ENCODE measurements around the gene USP9X. TPM values are rescaled to one million over a fixed set of nuclear protein-coding genes. Genes with fewer than 3 reads are reported as not detected.
"Not testable (repeated sequence)": the region's sequence is repeated elsewhere in the genome, so short reads cannot be mapped to it uniquely, and the experiment has no call there.

Gene USP9X
- polyA plus RNA-seq, 12 donors = 38.8 to 61.9 (median 53.1) TPM; not detected in 1

DNA sequence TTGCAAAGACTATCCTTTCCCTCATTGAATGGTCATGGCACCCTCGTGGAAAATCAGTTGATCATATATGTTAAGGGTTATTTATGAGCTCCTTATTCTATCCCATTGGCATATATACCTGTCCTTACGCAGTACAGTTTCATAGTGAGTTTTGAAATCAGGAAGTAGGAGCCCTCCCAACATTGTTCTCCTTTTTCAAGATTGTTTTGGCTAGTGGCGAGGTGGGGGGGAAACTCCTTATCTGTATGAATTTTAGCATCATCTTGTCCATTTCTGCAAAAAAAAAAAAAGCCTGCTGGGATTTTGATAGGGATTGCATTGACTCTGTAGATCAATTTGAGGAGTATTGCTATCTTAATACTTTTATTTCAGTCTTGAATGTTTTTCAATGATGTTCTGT lies 2.5 kb upstream of the USP9X start:
- no peak for DNase-seq

DNA sequence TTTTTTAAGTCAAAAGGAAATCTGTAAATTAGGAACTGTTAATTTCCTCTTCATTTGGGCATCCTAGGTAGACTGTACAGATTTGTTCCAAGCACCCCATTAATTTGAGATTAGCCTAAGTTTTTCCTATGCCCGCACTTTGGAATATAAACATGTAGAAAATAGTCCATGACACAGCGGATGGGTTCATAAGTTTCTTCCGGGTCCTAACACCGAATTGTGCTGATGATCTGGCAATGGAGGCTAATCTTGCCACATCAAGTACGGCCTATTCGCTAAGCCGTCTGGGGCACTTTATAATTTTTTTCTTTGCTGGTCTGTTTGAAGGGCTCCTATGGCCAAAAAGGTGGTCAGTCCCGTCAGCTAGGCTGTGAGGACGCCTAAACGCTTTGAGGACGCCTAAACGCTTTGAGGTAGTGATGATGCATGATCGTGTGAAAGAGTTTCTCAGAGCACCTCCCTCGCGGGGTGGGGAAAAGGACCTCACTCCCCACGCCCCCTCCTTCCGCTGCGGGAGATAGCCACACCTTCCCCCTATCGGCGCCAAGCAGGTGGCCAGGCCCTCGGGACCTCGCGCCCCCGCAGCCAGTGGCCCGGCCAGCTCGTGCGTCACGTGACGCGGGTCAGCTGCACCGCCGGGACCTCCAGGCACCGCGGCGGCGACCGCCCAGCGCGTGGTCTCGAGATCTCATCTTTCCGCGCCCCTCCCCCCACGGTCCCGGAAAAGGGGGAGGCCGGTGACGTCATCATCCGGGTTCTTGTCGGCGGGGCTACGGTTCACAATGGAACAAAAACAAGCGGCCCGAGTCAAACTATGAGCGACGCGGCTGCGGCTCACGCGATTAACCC lies 977 bp upstream of the USP9X start:
- DNase-seq = peak; percentile 98

DNA sequence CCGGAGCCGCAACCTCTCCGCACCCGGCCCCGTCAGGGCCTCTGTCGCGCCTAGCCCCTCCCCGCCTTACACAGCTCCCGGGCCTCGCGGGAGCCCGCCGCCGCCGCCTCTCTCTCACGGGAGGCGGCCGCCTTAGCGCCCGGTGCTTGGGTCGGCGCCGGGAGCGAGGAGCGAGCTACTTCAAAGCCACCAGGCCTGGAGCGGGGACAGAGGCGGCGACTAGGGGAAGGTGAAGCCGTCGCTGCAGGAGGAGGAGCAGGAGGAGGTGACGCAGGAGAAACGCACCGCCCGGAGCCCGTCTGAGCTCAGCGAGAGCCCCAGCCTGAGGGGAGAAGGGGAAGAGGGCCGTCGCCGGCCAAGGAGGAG lies 250 bp downstream of the USP9X start:
- peak; percentile 63 for DNase-seq

DNA sequence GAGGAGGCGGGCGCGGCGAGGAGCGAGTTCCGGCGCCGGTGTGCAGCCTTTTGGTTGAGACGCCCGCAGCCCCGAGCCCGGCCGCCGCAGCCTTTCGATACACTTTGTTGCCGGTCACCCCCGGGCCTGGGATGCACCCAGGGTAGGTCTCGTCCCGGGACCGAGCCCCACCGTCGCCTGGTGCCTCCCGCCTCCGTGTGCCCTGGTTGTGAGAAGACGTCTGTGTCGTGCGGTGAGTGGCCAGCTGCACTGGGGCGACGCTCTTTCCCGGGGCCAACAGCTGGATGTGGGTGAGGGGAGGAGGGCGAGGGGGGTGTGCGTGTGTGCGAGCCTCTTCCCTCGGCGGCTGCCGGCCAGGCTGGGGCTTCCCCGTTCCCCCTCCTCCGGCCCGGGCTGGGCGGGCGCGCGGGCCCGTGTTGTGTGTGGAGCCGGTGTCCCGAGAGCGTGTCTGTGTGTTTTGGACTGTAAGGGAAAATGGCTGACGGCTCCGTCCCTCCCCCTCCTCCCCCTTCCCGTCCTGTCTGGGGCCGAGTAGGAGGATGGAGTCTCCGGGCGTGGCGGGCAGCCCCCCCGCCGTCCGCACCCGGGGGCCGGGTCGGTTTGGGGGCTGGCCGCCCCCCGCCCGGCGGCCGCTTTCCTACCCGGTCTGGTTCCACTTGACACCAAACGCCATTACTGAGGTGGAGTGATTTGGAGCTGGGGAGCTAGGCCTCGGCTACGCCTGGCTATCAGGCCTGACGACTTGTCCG lies 807 bp downstream of the USP9X start:
- peak; percentile 60 for DNase-seq

DNA sequence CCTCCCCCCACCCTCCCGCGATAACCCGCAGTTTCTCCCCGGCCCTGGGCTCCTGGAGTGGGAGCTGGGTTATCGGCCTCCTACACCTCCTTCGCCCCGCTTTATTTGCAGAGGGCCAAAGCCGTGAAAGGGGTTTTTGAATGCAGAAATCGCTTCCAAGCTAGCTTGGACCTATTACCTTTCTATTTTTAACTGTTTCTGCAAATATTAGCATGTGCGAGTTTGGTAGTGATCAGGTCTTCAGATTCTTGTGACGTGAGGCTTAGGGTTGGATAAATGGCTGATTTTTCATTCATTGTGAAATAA lies 1.3 kb downstream of the USP9X start:
- peak; percentile 45 for DNase-seq

DNA sequence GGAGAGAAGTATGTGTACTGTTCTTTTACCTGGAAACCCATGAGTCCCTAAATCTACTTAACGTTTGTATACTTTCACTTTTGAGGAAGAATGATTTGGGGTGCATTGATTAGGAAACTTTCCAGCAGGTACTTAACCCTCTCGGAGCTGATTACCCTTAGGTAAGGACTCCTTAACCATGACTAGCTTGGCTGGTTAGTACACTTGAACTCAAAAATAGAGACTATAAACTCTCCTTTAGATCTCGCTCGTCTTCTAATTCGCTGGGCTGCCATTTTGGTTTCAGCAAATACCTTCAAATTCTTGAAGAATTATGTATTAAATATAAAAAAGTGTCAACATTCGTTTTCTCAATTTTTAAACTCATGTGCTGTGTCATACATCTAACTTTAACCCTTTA lies 2.0 kb downstream of the USP9X start:
- DNase-seq = no peak

DNA sequence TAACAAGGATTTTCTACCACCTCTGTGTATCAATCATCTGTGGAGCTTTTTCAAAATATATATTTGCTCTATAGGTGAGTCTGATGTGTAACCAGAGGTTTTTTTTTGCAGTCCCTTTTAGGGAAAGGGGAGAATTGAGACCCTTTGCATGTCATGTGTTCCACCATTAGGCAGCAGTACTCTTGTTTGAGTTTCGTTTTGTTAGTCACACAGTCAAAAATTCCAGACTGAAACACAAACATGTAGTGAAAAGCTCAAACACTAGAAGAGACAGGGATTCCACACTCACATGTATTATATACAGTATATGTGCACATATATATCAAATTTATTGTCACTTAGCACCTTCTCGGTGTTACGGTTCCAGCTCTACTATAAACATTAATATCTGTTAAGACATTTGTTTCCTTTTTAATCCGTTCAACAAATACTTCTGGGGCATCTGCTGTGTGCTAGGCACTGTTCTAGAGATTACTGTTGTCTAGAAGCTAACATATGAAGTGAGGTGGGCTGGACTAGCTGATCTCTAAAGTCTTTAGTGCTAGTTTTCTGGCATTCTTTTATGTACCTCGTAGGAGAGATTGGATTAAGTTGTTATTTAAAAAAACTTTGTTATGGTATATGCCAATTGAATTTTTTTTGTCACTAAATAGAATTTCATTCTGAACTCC lies 5.5 kb downstream of the USP9X start:
- no peak for DNase-seq

DNA sequence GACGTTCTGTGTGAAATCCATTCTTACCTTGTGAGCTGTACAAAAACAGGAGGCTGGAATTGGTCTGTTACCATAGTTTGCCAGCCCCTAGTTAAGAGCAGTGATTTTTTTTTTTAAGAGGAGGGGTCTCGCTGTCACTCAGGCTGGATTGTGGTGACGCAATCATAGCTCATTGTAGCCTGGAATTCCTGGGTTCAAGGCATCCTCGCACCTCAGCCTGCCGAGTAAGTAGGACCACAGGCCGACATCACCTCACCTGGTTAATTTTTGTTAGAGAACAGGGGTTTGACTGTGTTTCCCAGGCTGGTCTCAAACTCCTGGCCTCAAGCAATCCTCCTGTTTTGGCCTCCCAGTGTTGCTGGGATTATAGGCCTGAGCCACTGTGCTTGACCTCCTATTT lies 7.5 kb downstream of the USP9X start:
- DNase-seq = no peak

DNA sequence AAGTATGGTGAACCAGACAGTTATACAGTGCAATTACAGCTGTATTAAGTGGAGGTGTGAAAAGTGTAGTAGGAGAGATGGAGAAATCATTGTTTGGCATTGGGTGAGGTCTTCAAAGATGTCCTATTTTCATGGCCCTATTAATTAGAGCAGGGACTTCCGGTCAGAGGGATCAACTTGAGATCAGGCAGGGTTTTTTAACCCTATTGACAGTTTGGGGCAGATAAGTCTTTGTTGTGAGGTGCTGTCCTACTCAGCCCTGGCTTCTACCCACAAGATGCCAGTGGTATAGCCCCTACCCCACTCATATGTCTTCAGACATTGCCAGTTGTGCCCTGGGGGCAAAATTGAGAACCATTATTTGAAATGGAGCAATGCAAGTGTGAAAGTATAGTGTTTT lies 9.9 kb downstream of the USP9X start:
- DNase-seq = no peak

DNA sequence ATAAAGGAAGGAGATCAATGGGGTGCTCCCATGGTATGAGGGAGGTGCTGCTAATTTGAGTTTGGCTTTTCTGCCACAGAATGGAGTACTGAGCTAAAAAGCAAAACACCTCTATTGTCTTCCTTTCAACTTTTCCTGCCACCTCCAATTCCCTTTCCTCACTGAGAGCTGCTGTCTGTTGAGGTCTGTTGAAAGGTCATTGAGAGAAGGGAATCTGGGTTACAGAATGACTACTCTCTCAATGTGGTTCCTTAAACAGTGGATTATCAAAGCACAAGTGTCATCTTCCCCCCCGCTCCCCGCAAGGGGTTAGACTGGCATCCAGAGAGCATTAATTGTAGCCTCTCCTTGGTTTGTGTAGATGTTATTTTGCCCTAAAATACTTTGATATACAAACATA lies 10.7 kb downstream of the USP9X start:
- no peak for DNase-seq

DNA sequence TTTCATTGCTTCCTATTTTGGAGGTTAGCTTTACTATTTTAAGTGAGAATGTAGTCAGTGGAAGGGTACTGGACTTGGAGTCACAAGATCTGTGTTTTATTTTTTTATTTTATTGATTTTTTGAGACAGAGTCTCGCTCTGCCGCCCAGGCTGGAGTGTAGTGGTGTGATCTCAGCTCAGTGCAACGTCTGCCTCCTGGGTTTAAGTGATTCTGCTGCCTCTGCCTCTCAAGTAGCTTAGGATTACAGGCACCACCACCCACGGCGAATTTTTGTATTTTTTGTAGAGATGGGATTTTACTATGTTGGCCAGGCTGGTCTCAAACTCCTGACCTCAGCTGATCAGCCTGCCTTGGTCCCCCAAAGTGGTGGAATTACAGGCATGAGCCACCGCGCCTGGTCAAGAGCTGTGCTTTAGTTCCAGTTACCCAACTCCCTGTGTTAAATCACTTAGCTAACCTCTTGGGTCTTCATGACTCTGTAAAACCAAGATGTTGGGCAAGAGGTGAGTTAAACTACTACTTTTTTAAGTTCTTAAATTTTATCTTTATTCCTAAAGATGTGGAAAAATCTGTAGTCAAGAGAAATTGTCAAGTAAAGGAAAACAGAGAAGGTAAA lies 11.2 kb downstream of the USP9X start:
- no peak for DNase-seq

DNA sequence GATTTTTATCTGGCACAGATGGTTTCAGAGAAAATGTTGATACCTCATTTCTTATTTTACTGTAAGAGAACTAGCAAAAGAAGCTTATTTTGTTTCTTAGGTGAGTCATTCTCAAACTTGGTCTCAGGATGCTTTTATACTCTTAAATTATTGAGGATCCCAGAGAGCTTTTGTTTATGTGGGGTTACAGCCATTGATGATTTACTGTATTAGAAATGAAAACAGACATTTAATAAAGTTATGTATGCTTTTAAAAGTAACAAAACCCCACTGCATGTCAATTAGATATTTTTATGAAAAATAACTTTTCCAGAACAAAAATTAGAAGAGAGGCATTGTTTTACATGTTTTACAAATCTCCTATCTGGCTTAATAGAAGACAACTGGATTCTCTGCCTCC lies 12.1 kb downstream of the USP9X start:
- DNase-seq = no peak

DNA sequence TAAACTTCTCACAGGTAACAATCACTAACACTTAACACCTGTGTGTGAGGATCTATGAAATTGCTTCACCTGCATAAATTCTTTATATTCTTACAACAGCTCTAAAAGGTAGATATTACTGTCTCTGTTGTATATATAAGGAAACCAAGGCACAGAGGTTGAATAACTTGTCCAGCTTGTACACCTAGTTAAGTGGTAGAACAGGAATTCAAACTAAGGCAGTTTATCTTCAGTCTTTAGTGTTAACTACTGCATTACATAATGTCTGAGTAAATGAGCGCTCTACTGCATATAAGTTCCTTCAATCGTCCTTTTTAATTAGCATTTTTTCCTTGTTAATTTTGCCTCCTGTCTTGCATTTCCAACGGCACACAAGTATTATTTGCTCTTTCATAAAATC lies 15.0 kb downstream of the USP9X start:
- no peak for DNase-seq

DNA sequence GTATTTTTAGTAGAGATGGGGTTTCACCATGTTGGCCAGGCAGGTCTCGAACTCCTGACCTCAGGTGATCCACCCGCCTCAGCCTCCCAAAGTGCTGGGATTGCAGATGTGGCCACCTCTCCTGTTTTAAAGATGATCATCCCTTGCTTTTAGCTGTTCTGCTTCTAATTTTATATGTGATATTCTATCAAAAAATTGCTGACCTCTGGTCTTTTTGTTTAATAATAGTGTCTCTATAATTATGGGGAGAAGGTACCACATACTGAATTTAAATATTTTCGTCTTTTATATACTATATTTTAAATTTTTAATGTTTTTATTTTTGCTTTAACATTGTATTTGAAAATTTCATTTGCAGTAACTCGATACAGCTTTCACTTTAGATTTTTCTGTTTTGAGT lies 15.6 kb downstream of the USP9X start:
- no peak for DNase-seq

DNA sequence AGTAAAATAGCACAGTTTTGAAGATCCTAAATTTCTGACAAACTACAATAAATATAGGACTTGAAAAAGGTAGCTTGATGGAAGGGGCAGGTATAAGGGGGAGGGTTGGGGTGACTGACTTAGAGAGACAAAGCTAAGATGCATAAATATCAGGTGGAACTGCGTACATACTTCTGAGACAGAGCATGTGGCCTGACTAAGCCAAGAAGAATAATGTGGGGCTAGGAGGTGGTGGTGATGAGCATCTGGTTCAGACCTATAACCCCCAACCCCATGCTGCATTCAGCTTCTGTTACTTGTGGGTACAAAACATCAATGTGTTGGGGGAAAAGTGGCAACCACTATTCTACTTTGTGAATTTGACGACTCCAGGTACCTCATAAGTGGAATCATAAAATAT lies 19.8 kb downstream of the USP9X start:
- DNase-seq = no peak

DNA sequence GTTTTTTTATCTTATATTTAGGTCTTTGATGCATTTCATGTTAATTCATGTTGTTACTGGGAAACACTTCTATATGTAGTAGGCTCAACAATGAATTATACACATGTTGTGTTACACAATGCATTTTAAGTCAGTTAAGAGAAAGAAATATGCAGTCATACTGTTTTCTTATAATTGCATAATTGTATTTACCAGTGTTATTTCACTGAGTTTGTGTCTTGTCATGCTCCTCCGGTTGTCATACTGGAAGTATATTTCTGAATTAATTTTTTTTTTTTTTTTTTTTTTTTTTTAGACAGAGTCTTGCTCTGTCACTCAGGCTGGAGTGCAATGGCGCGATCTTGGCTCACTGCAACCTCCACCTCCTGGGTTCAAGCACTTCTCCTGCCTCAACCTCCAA lies 21.0 kb downstream of the USP9X start:
- not testable (repeated sequence) for DNase-seq

DNA sequence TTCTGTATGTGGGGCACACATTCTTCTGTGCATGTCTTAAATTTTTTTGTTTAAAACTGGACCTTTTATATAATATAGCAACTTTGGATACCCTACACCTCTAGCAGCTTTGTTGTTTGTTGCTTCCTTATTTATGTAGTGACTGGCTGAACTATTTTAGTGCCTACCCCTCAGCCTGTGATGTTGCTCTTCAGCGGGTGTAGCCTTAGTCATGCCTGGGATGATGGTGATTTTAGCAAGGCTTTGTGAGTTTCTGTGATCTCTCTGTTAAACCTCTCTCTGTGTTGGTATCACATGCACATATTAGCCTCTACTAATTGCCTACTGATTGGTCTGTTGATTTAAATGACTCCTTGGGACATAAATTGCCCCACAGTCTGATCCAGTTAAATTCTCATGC lies 22.8 kb downstream of the USP9X start:
- no peak for DNase-seq

DNA sequence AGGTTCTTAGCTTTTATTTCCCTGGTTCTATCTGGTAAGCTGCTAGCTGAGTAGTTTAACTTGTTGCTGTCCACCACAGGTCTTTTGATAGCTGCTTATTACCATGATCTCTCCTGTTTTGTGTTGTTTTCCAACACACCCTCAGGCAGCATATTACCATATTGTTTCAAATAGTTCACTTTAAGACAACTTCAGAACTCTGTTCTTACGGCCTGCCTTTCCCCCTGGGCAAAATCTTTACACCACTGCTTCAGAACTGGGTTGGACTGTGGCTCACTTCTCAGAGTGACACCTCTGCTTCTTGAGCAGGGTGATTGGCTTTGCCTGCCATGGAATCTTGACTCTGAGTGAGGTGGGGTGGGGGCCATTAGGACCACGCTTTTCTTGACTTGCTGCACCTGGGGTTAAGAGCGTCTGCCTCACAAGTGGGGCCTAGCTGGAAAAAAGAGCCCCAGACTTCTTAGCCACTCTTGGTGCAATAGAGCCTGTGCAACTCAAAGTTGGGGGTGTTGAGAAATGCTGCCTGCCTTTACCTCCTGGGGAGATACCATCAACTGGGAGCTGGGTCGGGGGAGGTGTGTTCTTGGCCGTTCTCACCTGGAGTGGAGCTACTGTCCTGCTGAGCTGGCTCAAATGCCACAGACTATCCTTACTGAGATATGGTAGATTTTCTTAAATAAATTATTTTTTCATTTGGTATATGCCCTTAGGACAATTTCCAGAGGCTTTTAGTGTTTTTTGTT lies 23.4 kb downstream of the USP9X start:
- DNase-seq = no peak

DNA sequence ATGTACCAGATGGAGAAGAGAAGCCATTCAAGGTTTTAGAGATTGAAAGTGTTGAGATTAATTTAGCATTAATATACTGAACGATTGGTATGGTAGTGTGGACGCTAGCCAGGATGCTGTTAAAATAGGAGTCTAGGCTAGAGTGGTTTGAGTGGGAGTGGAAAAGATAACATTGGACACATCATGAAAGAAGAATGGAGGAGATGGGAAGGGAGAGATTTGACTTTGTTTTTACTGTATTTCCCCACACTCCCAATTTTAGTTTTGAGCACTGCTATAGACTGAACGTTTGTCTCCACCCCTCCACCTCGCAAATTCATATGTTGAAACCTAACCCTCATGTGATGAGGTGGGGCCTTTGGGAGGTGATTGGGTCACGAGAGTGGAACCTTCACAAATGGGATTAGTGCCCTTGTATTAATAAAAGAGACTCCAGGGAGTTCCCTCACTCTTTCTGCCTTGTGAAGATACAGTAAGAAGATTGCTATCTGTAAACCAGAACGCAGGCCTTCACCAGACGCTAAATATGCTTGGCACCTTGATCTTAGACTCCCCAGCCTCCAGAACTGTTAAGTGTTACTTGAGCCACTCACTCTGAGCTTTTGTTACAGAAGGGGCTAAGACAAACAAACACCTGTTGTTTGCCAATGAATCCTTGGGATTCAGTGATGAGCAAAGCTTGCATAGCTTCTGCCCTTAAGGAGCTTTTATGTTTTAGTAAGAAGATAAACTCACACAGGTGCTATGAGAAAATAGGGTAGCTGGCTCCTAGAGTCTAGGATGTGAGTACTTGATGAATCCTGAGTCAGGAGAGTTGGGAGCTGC lies 25.8 kb downstream of the USP9X start:
- no peak for DNase-seq

DNA sequence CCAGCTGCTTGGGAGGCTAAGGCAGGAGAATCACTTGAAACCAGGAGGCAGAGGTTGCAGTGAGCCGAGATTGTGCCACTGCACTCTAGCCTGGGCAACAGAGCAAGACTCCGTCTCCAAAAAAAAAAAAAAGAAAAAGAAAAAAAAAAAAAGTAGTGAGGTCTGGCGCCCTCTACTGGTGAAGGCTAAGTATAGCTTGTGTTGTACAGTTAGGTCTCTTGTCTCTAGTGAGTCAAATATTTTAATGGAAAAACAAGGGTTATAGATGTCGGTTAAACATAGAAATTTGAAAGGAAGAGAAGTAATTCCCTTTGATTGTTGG lies 29.8 kb downstream of the USP9X start:
- peak; percentile 44 for DNase-seq

DNA sequence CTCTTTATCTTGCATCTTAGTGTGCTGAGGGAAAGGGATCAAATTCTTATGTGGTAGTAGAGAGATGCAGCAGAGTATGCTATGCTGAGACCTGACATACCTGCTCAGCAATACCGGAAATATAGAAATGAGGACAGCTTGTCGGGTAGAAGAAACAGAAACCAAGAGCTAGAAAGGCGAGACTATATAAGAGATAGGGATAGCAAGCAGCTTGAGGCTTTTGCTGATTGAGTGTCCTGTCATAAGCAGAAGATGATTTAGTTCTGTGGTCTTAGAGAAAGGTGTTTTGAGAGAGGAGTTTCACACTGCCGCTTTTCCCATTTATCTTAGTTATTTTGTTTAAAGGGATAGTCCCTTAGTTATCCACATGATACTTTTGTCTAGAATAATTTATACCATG lies 31.7 kb downstream of the USP9X start:
- DNase-seq = no peak

Data from muscle of arm (tissue), 12 donors.